ENCODE measurements around the gene TBC1D10A. TPM values are rescaled to one million over a fixed set of nuclear protein-coding genes. Genes with fewer than 3 reads are reported as not detected.

Gene TBC1D10A
- polyA plus RNA-seq, 1 of the 3 experiments (the other 2 are of a cell fraction), result 15.3 TPM

DNA sequence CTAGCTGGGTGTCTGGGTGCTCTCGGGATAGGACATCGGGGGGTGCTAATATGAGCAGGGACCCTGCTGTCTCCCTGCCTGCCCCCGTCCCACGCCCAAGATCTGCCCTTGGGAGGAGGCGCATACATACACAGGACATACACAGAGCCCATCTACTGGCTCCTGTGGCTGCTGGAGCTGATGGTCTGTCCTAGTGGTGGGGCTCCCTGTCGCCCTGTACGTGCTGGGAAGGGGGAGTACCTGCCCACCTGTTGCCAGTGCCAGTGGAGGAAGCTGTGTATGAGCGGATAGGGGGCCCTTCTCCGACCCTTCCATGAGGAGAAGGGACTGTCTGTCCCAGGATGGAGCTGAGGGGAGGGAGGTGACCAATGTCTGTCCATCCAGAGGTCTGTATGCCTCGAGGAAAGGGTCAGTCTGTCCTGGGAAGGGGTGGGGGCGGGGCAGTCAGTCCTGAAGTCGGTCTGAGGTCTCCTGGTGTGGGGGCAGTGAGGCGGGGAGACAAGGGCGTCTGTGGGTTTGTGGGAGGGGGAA, 952 bp downstream of the TBC1D10A start (continued):
- no peak for TF ChIP-seq IRF3 (IDR thresholded peaks at IDR 0.05; ENCODE audit: low read depth, low read length)
- no peak for TF ChIP-seq EP300 (IDR thresholded peaks at IDR 0.05; ENCODE audit: borderline replicate concordance in 1 of 2, low read depth in 1 of 2, low read length in 1 of 2)
- TF ChIP-seq MXI1 (IDR thresholded peaks at IDR 0.05; ENCODE audit: low read depth, low read length), result no peak
- no peak for TF ChIP-seq RCOR1 (IDR thresholded peaks at IDR 0.05; ENCODE audit: low read length)
- no peak for TF ChIP-seq MAX (IDR thresholded peaks at IDR 0.05; ENCODE audit: low read depth)
- TF ChIP-seq FOXM1 (IDR thresholded peaks at IDR 0.05; ENCODE audit: low read depth), result no peak
- TF ChIP-seq GABPA (IDR thresholded peaks at IDR 0.05; ENCODE audit: low read depth), result no peak

- Histone ChIP-seq H4K20me1 (ENCODE audit: insufficient read depth) (peaks cover 27% of the 10 kb centered on the region), H3K4me3 (ENCODE audit: low read depth in 2 of 2, low read length in 1 of 2) (peak overlapping the region; percentile 72 to 79; a peak in 3 of 4 replicates), H3K4me2 (peak overlapping the region; percentile 95), H3K4me1 (ENCODE audit: control insufficient read depth in 1 of 2, insufficient read depth in 2 of 2, low read depth in 1 of 2, low read length in 1 of 2) (peaks cover 0 to 25% of the 10 kb centered on the region in 2 experiments; a peak in 2 of 4 replicates), H3K9me3 (no peaks in the 10 kb centered on the region), H3K36me3 (replicated peaks in 1 of 2; ENCODE audit: control insufficient read depth in 1 of 2, insufficient read depth in 2 of 2, low read length in 1 of 2) (peaks cover 5 to 11% of the 10 kb centered on the region in 2 experiments), H3F3A (replicated peaks; ENCODE audit: insufficient read depth) (peaks cover 23% of the 10 kb centered on the region), H3K27me3 (ENCODE audit: insufficient read depth) (no peaks in the 10 kb centered on the region), H3K9me2 (no peaks in the 10 kb centered on the region), H2AFZ (ENCODE audit: low read depth) (no peak overlapping the region), H3K9ac (peak overlapping the region; percentile 74; the same call in 1 of the 2 replicates), H3K27ac (ENCODE audit: low read depth in 2 of 2, low read length in 1 of 2) (peak overlapping the region in 1 of 2 experiments; percentile 7; a peak in 2 of 4 replicates), H3K79me2 (ENCODE audit: insufficient read depth) (peaks cover 41% of the 10 kb centered on the region)
- POLR2A ChIA-PET, result no interaction called here
- TF ChIP-seq MXI1 (IDR thresholded peaks at IDR 0.05; ENCODE audit: low read depth, low read length) (no peak), SMC3 (IDR thresholded peaks at IDR 0.05; ENCODE audit: low read depth, low read length) (no peak), NFIC (IDR thresholded peaks at IDR 0.05; ENCODE audit: borderline replicate concordance) (no peak), ELF1 (IDR thresholded peaks at IDR 0.05) (peak; percentile 62), REST (IDR thresholded peaks at IDR 0.05; ENCODE audit: low read depth, low read length) (no peak), CHD2 (IDR thresholded peaks at IDR 0.05; ENCODE audit: low read length, partially characterized antibody) (no peak)
- no peak for DNase-seq
- 17% methylated on average over 2 of the region's 5 CpGs for WGBS (ENCODE audit: low lambda C conversion rate)
- CTCF ChIA-PET, result interaction anchor here (7.7 kb wide), 1 partner anchor 37 kb away, joined by 42 read pairs; the partner anchor contains the start of gene CASTOR1
These were observed 1.5 kb downstream of the TBC1D10A start for GRCh38 chr22:30325065-30325720.
